Duodenal mucosa (tissue), 2 donors: ENCODE data around the gene AMDHD1.

Source experiments
- H3K27ac ChIP-seq: one replicate; pipeline ENCODE4 v1.7.0; 2013; ENCODE audit warnings: low read depth, low read length
- H3K27me3 ChIP-seq, 2 donors: one replicate each; pipeline ENCODE4 v1.7.0; 2013; ENCODE audit warnings: low read length in 2 of 2, control low read depth in 1 of 2; ENCODE audit not compliant: insufficient read depth in 2 of 2, control insufficient read depth in 1 of 2
- H3K36me3 ChIP-seq, 2 donors: one replicate each; pipeline ENCODE4 v1.7.0; 2013; ENCODE audit warnings: low read length in 2 of 2, control low read depth in 1 of 2; ENCODE audit not compliant: insufficient read depth in 2 of 2, control insufficient read depth in 1 of 2
- H3K4me1 ChIP-seq, 2 donors: one replicate each; pipeline ENCODE4 v1.7.0; 2013; ENCODE audit warnings: low read length in 2 of 2, control low read depth in 1 of 2; ENCODE audit not compliant: insufficient read depth in 2 of 2, control insufficient read depth in 1 of 2
- H3K4me3 ChIP-seq, 2 donors: one replicate each; pipeline ENCODE4 v1.7.0; 2013; ENCODE audit warnings: low read length in 2 of 2, low read depth in 1 of 2
- H3K9ac ChIP-seq, 2 donors: one replicate each; pipeline ENCODE4 v1.7.0; 2013; ENCODE audit warnings: low read length in 2 of 2, low read depth in 1 of 2
- H3K9me3 ChIP-seq, 2 donors: one replicate each; pipeline ENCODE4 v1.7.0; 2013; ENCODE audit warnings: low read length in 2 of 2, control low read depth in 1 of 2; ENCODE audit not compliant: control insufficient read depth in 1 of 2

AMDHD1 gene

DNA sequence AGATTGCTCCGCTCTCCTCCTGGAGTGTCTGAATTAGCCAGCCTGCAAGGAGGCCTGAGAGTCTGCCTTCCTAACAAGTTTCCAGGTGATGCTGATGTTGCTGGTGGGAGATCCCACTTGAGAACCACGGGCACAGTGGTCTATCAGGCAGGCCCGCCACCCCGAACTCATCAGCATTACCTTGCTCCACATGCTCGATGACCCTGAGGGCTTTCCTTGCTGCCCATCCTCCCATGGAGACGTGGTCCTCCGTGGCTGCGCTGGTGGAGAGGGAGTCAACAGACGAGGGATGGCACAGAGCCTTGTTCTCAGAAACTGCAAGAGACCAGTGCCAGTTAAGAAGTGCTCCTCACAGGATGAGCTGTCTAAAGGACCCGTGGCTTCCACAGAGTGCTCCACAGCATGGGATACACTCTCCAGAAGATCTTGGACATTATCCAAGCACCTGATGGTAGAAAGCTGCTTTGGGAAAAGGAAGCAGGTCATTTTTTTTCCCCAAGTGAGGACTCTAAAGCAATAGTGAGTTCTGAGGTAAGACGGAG lies 34.7 kb downstream of the AMDHD1 start:
- peaks cover 5 to 7% of the 10 kb centered on the region in 2 donors for H3K4me1 ChIP-seq
- H3K9me3 ChIP-seq: no peaks in the 10 kb centered on the region
- H3K9ac ChIP-seq: no peak overlapping the region
- H3K27ac ChIP-seq: no peak overlapping the region
- H3K4me3 ChIP-seq: no peak overlapping the region
- H3K27me3 ChIP-seq: no peaks in the 10 kb centered on the region
- no peaks in the 10 kb centered on the region for H3K36me3 ChIP-seq

DNA sequence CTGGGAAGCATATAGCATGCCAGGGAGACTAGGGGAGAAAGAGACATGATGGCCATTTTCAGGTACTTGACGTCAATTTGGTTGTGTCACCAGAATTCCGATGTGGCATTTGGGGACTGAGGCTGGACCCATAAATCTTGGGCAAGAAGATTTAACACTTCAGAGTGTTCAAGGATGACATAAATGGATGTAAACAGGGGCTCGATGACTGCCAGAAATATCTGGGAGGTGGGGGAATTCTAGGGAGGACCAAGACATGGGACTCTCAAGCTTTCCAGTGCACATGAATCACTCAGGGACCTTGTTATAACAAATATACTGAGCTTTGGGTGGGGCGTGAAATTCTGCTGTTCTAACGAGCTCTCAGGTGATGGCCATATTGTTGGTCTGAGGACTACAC lies 35.2 kb downstream of the AMDHD1 start:
- H3K9me3 ChIP-seq: no peaks in the 10 kb centered on the region
- no peak overlapping the region for H3K9ac ChIP-seq
- no peak overlapping the region for H3K4me3 ChIP-seq
- H3K27ac ChIP-seq: no peak overlapping the region
- H3K4me1 ChIP-seq: peaks cover 5 to 7% of the 10 kb centered on the region in 2 donors
- no peaks in the 10 kb centered on the region for H3K27me3 ChIP-seq
- no peaks in the 10 kb centered on the region for H3K36me3 ChIP-seq

DNA sequence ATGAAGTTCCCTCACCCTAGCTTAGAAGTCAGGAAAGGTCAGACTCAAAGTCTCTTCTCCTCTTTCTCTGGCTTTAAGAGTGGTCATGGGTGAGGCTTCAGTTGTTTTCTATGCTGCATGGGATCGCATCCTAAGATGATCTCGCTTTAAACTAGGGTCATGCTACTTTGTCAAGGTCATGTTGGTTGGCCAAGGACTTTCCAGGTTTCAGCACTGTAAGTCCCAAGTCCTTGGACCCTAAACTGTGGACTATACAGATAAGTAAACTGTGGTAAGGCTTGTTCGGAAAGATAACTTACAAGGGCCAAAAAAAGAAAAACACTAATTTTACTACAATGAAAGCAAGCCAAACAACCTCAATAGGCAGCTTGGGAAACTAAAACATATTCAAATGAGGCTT lies 35.6 kb downstream of the AMDHD1 start:
- Histone ChIP-seq H3K36me3 (no peaks in the 10 kb centered on the region), H3K4me1 (peaks cover 5 to 7% of the 10 kb centered on the region in 2 donors), H3K9ac (no peak overlapping the region), H3K9me3 (no peaks in the 10 kb centered on the region), H3K27ac (no peak overlapping the region), H3K4me3 (no peak overlapping the region), H3K27me3 (no peaks in the 10 kb centered on the region)

DNA sequence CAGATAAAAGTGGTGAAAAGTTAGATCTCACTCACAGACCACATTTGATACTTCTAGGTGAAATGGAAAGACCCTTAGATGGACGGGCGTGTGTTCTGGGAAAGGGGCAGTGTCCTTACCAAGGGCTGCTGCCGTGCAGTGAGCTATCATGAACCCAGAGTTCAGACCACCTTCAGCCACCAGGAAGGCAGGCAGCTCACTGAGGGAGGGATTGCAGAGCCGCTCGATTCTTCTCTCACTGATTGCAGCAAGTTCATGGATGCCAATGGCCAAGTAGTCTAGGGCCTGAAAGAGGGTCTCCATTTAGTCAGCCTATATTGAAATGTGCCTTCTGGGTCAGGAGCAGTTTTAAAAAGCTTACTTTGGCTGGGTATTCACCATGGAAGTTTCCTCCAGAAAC lies 37.3 kb downstream of the AMDHD1 start:
- no peaks in the 10 kb centered on the region for H3K36me3 ChIP-seq
- H3K4me3 ChIP-seq: no peak overlapping the region
- no peaks in the 10 kb centered on the region for H3K4me1 ChIP-seq
- no peak overlapping the region for H3K27ac ChIP-seq
- H3K27me3 ChIP-seq: no peaks in the 10 kb centered on the region
- no peak overlapping the region for H3K9ac ChIP-seq
- H3K9me3 ChIP-seq: no peaks in the 10 kb centered on the region

DNA sequence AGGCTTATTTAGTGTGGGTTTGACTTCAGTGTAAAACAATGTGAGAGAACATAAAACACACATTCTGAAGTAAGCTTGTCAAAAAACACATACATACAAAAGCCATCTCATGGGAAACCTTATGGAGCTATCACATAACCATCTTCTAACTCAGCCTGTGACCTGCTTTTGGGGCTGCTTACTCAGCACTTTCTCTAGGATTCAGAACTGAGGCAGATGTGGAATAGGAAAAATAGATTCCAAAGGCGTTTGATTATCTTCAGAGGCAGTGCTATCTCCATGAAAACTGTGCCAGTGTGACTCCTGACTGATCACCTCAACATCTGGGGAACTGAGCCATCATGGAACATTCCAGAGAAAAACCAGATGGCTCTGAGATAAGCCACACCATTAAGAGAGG lies 39.5 kb downstream of the AMDHD1 start:
- Histone ChIP-seq H3K27ac (no peak overlapping the region), H3K9ac (no peak overlapping the region), H3K9me3 (no peaks in the 10 kb centered on the region), H3K4me1 (no peaks in the 10 kb centered on the region), H3K36me3 (no peaks in the 10 kb centered on the region), H3K4me3 (no peak overlapping the region), H3K27me3 (no peaks in the 10 kb centered on the region)

DNA sequence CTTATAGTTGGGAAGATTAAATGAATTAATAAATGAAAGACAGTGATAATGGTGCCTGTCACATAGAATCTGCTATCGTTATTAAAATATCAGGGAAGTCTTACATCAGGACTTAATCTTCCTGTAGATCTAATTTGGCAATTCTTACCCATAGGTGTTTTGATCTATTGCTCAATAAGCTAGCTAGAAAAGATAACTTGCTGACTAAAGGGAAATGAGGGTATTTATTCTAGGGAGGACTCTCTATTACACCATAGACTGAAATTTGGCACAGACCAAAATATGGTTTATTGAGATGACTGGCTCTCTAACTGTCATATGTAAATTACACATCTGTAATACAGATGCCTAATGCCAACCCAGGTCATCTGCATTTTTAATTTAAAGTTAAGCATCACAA lies 41.6 kb downstream of the AMDHD1 start:
- H3K9ac ChIP-seq: no peak overlapping the region
- H3K4me1 ChIP-seq: no peaks in the 10 kb centered on the region
- no peaks in the 10 kb centered on the region for H3K36me3 ChIP-seq
- no peak overlapping the region for H3K27ac ChIP-seq
- peaks cover 0 to 4% of the 10 kb centered on the region in 2 donors for H3K27me3 ChIP-seq
- H3K9me3 ChIP-seq: no peaks in the 10 kb centered on the region
- no peak overlapping the region for H3K4me3 ChIP-seq

DNA sequence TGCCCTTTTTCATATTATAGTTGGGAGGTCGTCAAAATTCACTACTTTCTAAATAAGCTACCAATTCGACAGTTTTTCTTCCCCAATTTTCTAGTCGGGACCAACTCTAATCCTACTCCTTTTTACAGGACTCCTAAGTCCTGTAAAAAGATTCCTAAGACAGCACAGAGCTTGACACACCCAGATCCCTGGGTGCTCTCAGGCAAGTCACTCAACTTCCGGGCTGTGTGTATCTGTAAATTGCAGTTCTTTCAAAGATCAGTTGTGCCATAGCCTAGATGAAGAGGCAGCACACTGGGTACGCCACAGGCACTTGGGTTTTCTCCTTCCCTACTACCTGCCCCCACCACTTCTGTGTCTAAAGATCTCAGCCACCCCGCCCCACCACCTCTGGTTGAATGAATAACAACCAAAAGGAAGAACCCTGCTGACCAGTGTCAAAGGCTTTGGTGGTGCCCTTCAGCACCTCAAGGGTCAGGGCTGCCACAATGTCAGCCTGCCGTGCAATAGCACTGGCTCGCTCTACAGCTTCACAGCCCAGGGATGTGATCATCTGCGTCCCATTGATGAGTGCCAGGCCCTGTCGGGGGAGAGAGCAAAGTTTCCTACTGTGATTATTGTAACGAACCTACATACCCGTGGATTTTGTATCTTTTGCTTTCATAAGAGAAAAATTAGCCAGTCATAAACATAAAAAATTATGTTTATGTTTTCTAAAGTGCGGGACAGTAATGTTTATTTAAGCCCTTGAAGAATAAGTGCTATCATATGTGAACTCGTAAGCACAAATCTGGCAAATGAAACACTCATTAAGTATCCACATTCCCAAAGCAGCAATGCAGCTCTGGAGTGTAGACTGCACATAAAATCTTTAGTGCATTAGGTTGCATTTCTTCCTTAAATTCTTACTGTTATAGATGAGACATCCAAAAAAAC lies 43.8 kb downstream of the AMDHD1 start:
- Histone ChIP-seq H3K9ac (no peak overlapping the region), H3K27ac (no peak overlapping the region), H3K4me1 (no peaks in the 10 kb centered on the region), H3K9me3 (no peaks in the 10 kb centered on the region), H3K36me3 (no peaks in the 10 kb centered on the region), H3K4me3 (no peak overlapping the region), H3K27me3 (peaks cover 0 to 5% of the 10 kb centered on the region in 2 donors)

DNA sequence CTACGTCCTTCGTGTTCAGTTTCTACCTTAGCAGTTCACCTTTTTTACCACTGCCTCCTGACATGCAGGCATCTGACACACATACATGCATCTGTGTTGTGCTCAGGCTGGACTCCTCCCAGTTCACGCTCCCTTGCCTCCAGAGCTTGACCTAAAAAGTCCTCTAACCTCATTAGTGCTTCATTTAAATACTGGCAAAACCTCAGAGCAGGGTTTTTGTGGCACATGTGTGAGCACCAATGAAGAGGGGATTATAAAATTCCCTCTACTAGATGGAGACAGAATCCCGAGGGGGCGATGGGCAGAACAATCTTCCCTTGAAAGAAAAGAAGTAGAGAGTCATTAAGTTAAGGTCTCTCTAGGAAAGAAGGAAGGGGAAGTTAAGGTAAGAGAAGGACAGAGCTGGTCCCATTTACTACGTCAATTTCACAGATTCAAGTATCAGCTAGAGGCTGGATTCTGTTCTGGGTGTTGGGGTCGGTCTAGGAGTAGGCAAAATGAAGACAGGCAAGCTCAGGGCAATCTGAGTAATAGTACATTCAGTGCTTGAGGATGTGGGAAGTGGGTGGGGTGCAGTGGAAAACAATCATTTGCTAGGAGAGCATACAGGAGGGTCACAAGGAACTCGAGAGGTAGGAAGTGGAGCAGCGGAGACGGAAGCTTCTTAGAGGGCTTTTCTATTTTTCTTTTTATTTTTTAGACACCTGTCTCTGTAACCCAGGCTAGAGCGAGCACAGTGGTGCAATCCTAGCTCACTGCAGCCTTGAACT lies 45.6 kb downstream of the AMDHD1 start:
- Histone ChIP-seq H3K36me3 (no peaks in the 10 kb centered on the region), H3K9me3 (no peaks in the 10 kb centered on the region), H3K9ac (no peak overlapping the region), H3K27me3 (peaks cover 0 to 5% of the 10 kb centered on the region in 2 donors), H3K4me3 (no peak overlapping the region), H3K27ac (no peak overlapping the region), H3K4me1 (no peaks in the 10 kb centered on the region)

DNA sequence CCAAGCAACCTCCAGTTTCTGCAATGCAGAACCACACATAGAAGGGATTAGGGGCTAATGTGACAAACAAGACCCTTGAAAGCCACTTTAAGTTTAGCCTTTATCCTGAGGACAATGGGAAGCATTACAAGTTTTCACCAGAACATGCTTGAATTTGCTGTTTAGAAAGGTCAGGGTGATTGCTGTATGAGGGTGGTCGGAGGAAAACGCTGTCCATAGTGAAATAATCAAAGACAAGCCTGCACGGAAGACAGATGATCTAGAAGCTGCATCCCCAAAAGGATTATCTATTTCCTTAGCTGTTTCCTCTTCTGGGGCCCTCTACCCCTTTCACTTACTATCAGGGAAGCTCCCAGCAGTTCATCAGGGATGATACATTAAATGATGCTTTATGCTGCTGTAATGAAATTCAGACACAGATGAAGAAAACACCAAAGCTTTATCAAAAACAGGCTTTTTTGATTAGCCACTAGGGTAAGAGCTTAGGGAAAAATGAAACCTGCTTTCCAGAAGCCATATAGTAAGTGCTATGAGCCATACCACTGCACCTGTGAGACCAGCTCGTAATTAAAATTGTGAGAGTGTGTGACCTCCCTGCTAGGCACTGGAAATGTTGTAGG lies 46.5 kb downstream of the AMDHD1 start:
- no peak overlapping the region for H3K4me3 ChIP-seq
- H3K9ac ChIP-seq: no peak overlapping the region
- H3K4me1 ChIP-seq: no peaks in the 10 kb centered on the region
- peaks cover 0 to 5% of the 10 kb centered on the region in 2 donors for H3K27me3 ChIP-seq
- no peaks in the 10 kb centered on the region for H3K36me3 ChIP-seq
- H3K9me3 ChIP-seq: no peaks in the 10 kb centered on the region
- H3K27ac ChIP-seq: no peak overlapping the region

DNA sequence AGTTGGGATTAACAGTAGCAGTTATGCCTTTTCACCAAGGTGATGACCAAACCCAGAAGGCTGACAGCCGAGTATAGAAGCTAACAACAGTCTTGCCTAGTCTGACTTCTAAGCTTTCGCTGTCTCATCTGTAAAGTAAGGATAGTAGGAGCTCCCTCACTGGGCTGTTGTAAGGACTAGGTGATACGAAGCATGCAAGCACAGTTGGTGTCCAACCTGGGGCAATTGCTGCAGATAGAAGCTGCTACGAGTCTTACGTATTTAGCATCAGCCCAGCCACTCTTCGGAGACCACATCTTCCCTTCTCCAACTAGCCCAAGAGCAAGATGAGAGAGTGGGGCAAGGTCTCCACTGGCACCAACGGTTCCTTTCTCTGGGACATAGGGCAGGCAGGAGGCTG lies 47.0 kb downstream of the AMDHD1 start:
- Histone ChIP-seq H3K4me1 (no peaks in the 10 kb centered on the region), H3K4me3 (no peak overlapping the region), H3K27me3 (peaks cover 0 to 5% of the 10 kb centered on the region in 2 donors), H3K27ac (no peak overlapping the region), H3K9me3 (no peaks in the 10 kb centered on the region), H3K9ac (no peak overlapping the region), H3K36me3 (no peaks in the 10 kb centered on the region)
